CD4-positive, alpha-beta T cell treated with Interleukin-6 at 100 ng/mL for 8 hours (primary cell): ENCODE data around the gene MZF1.
"Not testable (repeated sequence)": the region's sequence is repeated elsewhere in the genome, so short reads cannot be mapped to it uniquely, and the experiment has no call there.

Source experiments
- DNase-seq: peaks from one replicate; pipeline ENCODE4 v3.0.0-alpha.2; 2020; ENCODE audit warnings: mixed read lengths, low spot score

The MZF1 gene

DNA sequence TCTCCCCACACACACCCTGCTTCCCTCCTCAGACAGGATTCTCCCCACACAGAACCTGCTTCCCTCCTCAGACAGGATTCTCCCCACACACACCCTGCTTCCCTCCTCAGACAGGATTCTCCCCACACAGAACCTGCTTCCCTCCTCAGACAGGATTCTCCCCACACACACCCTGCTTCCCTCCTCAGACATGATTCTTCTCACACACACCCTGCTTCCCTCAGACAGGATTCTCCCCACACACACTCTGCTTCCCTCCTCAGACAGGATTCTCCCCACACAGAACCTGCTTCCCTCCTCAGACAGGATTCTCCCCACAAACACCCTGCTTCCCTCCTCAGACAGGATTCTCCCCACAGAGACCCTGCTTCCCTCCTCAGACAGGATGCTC, 34.0 kb downstream of the MZF1 start:
- not testable (repeated sequence) for DNase-seq

- peak; percentile 36 for DNase-seq
Measured at GRCh38 chr19:58538257-58539168, 34.6 kb downstream of the MZF1 start.

DNA sequence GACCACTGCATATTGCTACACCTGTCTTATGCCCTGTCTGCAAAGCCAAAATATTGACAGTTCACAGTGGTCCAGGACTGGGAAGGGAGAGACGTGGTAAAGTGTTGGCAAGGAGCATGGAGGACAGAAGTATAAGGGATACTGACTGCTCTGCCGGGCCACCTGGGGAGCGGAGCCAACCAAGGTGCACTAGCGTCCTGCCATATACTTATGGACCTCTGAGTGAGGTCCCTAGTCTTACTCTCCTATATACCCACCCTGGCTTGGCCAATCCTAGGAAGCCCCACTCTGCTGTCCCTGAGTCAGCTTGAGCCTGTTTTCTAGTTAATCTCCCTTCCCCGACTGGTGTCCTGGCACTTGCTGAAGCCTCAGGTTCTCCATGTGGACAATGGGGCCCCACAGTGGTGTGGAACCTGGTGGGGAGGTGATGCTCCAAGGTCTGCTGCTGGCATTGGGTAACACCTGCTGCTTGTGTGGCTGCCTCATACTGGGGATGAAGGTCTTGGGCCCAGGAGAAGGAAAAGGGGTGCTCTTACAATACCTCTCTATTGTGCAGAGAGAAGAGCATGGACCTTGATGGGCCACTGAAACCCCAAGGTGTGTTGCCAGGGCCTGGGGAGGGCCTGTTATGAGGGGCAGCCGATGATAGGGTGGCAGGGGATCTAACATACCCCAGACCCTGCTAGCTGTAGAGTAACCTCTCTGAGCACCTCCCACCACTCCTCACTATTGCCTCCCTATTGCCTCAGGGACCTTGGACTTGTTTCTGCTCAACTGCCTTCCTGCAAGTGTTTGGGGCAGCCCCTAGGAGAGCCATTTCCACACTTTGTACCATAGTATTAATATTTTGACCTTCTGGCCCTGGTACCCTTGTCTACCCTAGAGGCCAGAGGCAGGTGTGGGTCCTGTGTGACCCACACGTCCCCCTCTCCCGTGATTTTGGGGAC, 36.0 kb downstream of the MZF1 start:
- DNase-seq = no peak

GRCh38 chr19:58535857-58536256, 37.3 kb downstream of the MZF1 start:
- no peak for DNase-seq

- DNase-seq = no peak
Measured at GRCh38 chr19:58531034-58531840, 41.9 kb downstream of the MZF1 start.

- DNase-seq = no peak
Measured at GRCh38 chr19:58529405-58529804, 43.7 kb downstream of the MZF1 start.

DNA sequence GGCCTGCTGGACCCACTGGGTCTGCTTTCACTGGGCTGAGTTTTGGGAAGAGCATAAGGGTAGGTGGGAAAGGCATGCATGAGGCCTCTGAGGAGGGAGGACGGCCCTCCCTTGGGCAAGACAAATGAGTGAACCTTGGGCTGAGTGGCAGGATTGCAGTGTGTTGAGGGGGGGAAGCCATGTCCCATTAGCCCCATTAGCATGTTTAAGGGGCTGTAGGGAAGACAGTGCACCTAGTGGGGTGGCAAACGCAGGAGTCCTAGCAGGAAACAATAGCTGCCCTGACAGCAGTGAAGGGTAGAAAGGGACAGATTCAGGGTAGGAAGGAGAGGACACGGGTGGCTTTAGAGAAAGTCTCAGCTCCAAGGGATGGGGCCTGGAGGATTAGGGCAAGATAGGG, 50.4 kb downstream of the MZF1 start:
- DNase-seq = no peak

DNA sequence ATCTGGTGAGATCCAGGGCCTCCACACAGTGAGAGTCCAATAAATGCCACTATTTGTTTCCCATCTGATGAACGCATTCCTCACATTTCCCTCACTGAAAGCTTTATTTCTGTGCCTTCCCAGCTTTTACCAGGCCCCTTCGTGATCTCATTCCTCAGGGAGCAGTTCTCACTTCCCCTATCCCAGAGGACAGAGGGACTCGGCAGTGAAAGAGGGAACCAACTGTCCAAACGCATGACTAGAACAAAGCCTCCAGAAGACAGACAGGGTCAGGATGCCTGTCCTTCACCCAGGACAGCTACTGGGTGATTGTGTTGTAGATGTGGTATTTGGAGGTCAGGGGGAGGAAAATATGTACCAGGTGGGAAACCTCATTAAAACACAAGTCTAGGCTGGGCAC, 51.5 kb downstream of the MZF1 start:
- no peak for DNase-seq

GRCh38 chr19:58520257-58520599, 52.9 kb downstream of the MZF1 start:
- DNase-seq = no peak

DNA sequence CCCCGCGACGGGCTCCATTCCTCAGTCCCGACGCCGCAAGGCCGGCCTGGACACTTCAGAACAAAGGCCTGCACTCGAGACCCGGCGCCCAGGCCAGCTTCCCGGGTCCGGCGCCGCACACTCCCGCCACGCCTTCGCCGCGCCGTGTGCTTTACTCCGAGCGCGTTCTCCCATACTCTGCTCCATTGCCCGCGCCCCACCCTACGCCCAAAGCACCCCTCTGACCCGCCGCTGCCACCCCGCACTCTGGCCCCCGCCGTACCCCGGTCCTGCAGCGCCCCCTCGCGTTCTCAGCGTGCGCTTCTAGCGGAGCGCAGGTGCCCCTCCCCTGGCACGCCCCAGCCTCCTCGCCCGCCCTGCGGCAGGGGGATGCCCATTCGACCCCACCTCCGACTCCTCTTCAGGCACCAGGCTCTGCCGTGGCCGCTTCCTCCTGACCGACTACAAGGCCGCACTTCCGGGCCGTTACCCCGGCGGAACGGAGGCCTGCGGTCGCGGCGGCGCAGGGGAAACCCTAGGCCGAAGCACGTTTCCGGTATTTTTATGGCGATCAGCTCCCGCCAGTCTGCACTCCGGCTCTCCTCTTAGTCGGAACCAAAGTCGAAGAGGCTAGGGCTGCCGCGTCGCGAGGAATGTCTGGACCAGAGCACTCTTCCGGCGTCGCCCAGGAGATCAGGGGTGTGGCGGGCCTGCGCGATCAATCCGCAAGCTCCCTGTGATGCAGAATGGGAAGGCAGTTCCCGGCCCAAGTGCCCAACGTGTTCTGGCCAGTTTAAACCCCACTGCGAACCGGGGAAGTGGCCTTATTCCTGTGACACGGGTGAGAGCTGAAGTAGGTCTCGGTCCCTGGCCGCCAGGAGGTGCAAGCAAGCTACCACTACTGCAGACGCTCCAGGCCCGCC, 53.5 kb downstream of the MZF1 start, which contains the start of gene ZBTB45:
Gene ZBTB45 (minus strand): TSS at position 456 of the 902 bp plus-strand sequence. CDS start 2,137 bp downstream, outside the sequence.
- DNase-seq = peak; percentile 86

- peak; percentile 43 for DNase-seq
Measured at GRCh38 chr19:58519087-58519354, 54.1 kb downstream of the MZF1 start.

DNA sequence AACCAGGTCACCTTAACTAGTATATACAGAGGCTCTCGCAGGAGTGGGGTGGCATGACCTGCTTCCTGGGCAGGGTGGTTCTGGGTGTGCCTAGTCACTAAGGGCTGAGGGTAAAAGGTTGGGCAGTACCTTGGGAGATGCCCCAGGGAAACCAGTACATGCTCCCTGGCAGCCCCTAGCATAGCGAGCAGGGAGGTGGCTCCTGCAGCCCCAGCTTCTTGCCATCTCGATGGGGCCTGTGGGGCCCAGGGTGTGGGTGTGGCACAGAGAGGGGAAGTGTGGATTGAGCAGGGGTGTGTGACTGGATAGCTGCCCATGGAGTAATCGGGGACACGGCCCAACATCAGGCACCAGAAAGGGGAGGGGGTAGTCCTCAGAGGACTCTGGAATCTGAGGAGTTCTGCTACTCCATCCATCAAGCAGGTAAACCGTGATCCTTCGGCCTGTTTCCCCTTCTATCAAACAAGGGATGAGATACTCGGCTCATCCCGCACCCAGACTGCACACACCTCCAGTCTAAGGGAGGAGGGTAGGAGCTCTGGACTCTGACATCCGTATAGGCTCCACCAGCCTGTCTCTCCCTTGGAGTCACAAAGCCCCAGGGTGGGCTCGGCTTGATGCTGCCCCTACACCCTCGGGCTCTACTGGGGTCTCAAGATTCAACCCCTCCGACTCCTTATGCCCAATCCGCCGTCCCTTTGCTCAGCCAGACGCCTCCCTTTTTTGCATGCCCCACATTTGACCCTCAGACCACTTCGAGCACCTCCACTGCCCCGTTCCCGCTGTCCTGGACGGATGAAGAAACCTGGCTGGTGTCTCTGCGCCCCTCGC, 54.7 kb downstream of the MZF1 start:
- no peak for DNase-seq

DNA sequence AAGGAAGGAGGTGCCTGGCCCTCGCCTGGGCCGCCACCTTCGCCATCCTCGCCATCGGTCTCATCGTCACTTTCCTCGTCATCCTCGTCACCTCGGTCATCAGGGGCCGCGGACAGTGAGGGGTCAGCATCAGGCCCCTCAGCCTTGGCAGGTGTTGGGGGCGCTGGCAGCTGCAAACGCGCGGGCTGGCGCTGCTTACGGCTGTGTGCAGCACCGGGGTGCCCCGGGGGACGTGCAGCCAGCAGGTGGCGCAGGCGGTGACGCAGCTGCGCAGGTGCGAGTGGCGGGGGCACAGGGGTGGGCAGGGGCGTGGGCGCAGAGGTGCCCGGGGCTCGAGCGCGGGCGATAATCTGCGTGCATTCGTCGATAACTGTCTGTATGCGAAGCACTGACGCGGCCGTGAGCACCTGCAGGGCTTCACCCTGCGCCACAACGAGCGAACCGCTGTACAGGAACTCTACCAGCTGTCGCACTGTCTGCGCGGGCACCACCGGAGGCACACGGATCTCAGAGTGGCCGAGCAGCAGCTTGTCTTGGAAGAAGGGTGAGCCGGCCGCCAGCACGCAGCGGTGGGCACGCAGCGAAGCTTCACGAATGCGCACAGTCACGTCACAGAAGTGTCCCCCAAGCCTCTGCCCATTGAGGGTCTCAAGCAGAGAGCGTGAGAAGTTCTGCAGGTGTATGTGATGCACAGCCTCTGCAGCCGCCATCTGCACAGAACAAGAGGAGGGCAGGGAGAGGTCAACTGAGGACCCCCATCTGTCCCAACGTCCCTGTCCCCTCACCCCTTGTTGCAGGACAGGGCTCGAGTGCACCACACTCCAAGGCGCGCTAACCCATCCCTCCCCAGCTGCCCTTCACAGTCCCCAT, 55.9 kb downstream of the MZF1 start:
- no peak for DNase-seq

GRCh38 chr19:58516246-58516836, 56.8 kb downstream of the MZF1 start:
- no peak for DNase-seq

- no peak for DNase-seq
Measured at GRCh38 chr19:58515259-58515658, 57.9 kb downstream of the MZF1 start.

GRCh38 chr19:58514564-58515022, 58.5 kb downstream of the MZF1 start:
- DNase-seq = no peak

GRCh38 chr19:58513694-58514563, 59.2 kb downstream of the MZF1 start:
- DNase-seq = peak; percentile 94

DNA sequence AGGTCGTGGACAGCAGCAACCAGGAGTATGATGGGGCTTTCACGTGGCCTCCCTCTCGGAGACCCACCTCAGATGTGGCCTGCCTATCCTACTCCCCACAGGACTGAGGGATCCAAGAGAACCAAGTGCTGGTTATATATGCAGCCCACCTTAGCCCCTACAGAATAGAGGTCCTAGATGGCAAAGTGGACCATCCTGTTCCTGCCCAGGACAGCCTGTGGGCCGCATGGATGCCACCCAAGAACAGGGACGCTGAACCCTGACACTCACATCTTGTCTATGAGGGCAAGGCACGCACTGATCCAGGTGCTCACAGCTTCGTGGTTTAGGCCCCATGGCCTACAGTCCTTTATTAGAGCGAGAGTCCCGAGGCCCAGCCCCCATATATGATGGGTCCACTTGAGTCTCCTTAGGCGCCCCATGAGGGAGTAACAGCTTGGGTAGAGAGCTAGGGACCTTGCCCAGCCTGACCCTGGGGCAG, 59.9 kb downstream of the MZF1 start:
- no peak for DNase-seq
